GM10248 (cell line): ENCODE measurements around the gene TUT1.
"Not testable (repeated sequence)": the region's sequence is repeated elsewhere in the genome, so short reads cannot be mapped to it uniquely, and the experiment has no call there.

Experiments used
- CTCF ChIA-PET: fragments of 300-600 bp; sonication (Branson Sonifier 250); formaldehyde crosslinking; extraction: SDS; loops from one replicate; lab custom pipeline; 2021; ENCODE audit warnings: antibody characterized with exemption; lab: Yijun Ruan, JAX
- POLR2A ChIA-PET: fragments of 350-650 bp; sonication (Branson Sonifier 250); formaldehyde crosslinking; extraction: SDS; loops from one replicate; lab custom pipeline; 2020; ENCODE audit warnings: antibody characterized with exemption; lab: Yijun Ruan, JAX
- DNase-seq: peaks from one replicate; pipeline ENCODE4 v3.0.0; 2012; ENCODE audit errors: extremely low spot score
- TF ChIP-seq, protein P1 (sequence below): IDR thresholded peaks from 2 replicates; pipeline ENCODE4 v1.5.1; 2012; ENCODE audit warnings: mild to moderate bottlenecking, low read depth; ENCODE audit errors: extremely low read depth, missing control alignments, control extremely low read depth

TUT1 gene

GRCh38 chr11:62567018-62567633 is 24.2 kb downstream of the TUT1 start:
- TF ChIP-seq, protein P1, sequence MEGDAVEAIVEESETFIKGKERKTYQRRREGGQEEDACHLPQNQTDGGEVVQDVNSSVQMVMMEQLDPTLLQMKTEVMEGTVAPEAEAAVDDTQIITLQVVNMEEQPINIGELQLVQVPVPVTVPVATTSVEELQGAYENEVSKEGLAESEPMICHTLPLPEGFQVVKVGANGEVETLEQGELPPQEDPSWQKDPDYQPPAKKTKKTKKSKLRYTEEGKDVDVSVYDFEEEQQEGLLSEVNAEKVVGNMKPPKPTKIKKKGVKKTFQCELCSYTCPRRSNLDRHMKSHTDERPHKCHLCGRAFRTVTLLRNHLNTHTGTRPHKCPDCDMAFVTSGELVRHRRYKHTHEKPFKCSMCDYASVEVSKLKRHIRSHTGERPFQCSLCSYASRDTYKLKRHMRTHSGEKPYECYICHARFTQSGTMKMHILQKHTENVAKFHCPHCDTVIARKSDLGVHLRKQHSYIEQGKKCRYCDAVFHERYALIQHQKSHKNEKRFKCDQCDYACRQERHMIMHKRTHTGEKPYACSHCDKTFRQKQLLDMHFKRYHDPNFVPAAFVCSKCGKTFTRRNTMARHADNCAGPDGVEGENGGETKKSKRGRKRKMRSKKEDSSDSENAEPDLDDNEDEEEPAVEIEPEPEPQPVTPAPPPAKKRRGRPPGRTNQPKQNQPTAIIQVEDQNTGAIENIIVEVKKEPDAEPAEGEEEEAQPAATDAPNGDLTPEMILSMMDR = no peak
- ChIA-PET CTCF (interaction anchor here (0.8 to 2.5 kb wide), 4 partner anchors 20 to 219 kb away, joined by 3 to 9 read pairs (median 6); partner anchors contain the start of gene AHNAK), POLR2A (interaction anchor here (0.6 to 1.3 kb wide), 3 partner anchors 9 to 184 kb away, joined by 3 to 4 read pairs (median 3); partner anchors contain the start of genes C11orf98 and CSKMT)
- DNase-seq = no peak

- POLR2A ChIA-PET = interaction anchor here (0.6 to 1.3 kb wide), 2 partner anchors 9 to 185 kb away, joined by 3 to 4 read pairs; no protein-coding TSS in a partner anchor
- TF ChIP-seq, protein P1 = no peak
- DNase-seq = no peak
- CTCF ChIA-PET = interaction anchor here (0.8 to 4.4 kb wide), 8 partner anchors 9 to 141 kb away, joined by 3 to 20 read pairs (median 4); partner anchors contain the start of gene AHNAK
These were observed 25.1 kb downstream of the TUT1 start for GRCh38 chr11:62566247-62566646.

DNA sequence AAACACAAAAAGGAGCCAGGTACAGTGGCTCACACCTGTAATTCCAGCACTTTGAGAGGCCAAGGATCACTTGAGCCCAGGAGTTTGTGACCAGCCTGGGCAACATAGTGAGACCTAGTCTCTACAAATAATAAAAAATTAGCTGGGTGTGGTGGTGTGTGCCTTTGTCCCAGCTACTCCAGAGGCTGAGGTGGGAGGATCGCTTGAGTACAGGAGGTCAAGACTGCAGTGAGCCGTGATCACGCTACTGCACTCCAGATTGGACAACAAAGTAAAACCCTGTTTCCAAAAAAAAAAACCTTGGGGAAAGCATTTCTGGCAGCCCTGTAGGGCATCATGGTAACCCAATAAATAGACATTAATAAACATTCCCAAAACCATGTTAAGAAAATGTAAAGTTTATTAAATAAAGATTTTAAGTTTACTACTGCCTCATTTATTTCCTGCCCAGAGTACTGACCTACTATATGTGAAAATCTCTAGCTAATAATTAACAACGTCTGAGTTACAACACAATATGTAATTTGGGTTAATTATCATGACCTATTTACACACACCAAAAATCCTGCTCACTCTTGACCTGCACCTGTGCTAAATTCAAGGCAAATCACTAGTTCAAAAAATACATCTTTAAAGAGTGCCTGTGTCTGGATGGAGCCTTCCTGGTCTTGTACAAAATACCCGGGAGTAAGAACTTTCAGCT is 26.1 kb downstream of the TUT1 start:
- no peak for DNase-seq
- CTCF ChIA-PET = interaction anchor here (1.2 to 4.4 kb wide), 5 partner anchors 8 to 140 kb away, joined by 3 to 20 read pairs (median 5); no protein-coding TSS in a partner anchor
- POLR2A ChIA-PET = interaction anchor here (1.0 kb wide), 1 partner anchor 9 kb away, joined by 3 read pairs; the partner anchor contains the start of gene EEF1G
- TF ChIP-seq, protein P1 = no peak

- DNase-seq, POLR2A ChIA-PET: not testable (repeated sequence)
- CTCF ChIA-PET = interaction anchor here (1.0 to 13.0 kb wide), 11 partner anchors 9 to 169 kb away, joined by 3 to 247 read pairs (median 5); partner anchors contain the start of gene AHNAK
These were observed 29.6 kb downstream of the TUT1 start for GRCh38 chr11:62561677-62562230.

- ChIA-PET CTCF (interaction anchor here (0.6 to 13.0 kb wide), 21 partner anchors 9 to 214 kb away, joined by 3 to 247 read pairs (median 4); partner anchors contain the start of gene AHNAK), POLR2A (interaction anchor here (1.1 to 2.0 kb wide), 3 partner anchors 10 to 31 kb away, joined by 3 to 9 read pairs (median 3); partner anchors contain the start of genes EEF1G and TUT1)
- TF ChIP-seq, protein P1 = peak; percentile 72
- DNase-seq = peak; percentile 42
These were observed 30.7 kb downstream of the TUT1 start for GRCh38 chr11:62560566-62561103.

- DNase-seq = not testable (repeated sequence)
- CTCF ChIA-PET = interaction anchor here (1.2 to 13.0 kb wide), 9 partner anchors 11 to 165 kb away, joined by 3 to 247 read pairs (median 11); partner anchors contain the start of gene AHNAK
- POLR2A ChIA-PET = interaction anchor here (0.6 to 2.0 kb wide), 4 partner anchors 8 to 235 kb away, joined by 3 to 9 read pairs (median 4); partner anchors contain the start of genes EEF1G and TUT1
These were observed 31.7 kb downstream of the TUT1 start for GRCh38 chr11:62559626-62560025.

DNA sequence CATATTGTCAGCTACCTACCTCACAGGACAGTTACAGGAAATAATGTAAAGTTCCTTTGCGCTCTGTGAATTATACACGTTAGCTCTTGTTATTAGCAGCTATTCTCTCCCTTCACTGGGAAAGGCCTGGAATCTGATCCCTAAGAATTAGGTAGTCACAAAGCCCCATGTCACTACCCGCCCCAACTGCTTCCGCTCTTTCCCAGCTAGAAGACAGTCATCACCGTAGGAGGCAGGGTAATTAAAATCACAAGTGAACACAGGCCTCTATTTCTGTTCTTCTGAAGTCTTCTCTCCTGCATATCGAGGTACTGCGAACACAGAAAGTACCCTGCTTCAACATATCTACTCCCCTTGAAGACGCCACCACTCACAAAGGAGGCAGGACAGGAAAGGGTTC is 32.1 kb downstream of the TUT1 start:
- ChIA-PET CTCF (interaction anchor here (1.1 to 13.0 kb wide), 11 partner anchors 12 to 164 kb away, joined by 3 to 247 read pairs (median 8); partner anchors contain the start of gene AHNAK), POLR2A (interaction anchor here (0.6 to 2.0 kb wide), 5 partner anchors 9 to 282 kb away, joined by 3 to 9 read pairs (median 4); partner anchors contain the start of gene EEF1G)
- TF ChIP-seq, protein P1 = no peak
- DNase-seq = no peak
